Lower leg skin (tissue), 4 donors: ENCODE measurements around the gene RIC3. TPM values are rescaled to one million over a fixed set of nuclear protein-coding genes. Genes with fewer than 3 reads are reported as not detected.

Source experiments
- DNase-seq, 2 donors: peaks; one replicate each; pipeline ENCODE4 v3.0.0-alpha.2; 2019; ENCODE audit warnings: low spot score in 2 of 2
- H3K4me3 ChIP-seq: fragments of 200-600 bp; sonication (generic); 2 replicates; pipeline ENCODE4 v1.5.1; 2017; ENCODE audit warnings: mild to moderate bottlenecking, low read depth; ENCODE audit not compliant: poor library complexity, severe bottlenecking
- POLR2A ChIP-seq, 2 donors: fragments of 450-650 bp; IDR thresholded peaks; one replicate each; pipeline ENCODE4 v1.6.1; 2016 to 2017; ENCODE audit warnings: antibody characterized with exemption in 2 of 2, mild to moderate bottlenecking in 1 of 2, moderate library complexity in 1 of 2
- WGBS, 2 donors: methylation state at CpG; one replicate each; pipeline ENCODE4 v1.1.5; 2018; 5-methylcytosine and 5-hydroxymethylcytosine counted together
- intact Hi-C: fragments of 100-400 bp; cut with DNase I; formaldehyde crosslinking; loops from one replicate; pipeline ENCODE4 v1.15.0; 2023; ENCODE audit warnings: low total_unique reads
- total RNA-seq, 4 donors: library from RNA; depleted of rRNA; stranded (reverse); fragments of >200 nt; gene quantifications; one replicate each; pipeline ENCODE4 v1.1.0, GENCODE V29; 2016
- TF ChIP-seq, protein P1 (sequence below), 3 donors: fragments of 450-650 bp; IDR thresholded peaks; one replicate each; pipeline ENCODE4 v1.5.1; 2016; ENCODE audit warnings: antibody characterized with exemption in 3 of 3, mild to moderate bottlenecking in 3 of 3, moderate library complexity in 2 of 3

Gene RIC3
- total RNA-seq, 4 donors from 2014 or later = 13.7 to 39.3 (median 18.3) TPM

DNA sequence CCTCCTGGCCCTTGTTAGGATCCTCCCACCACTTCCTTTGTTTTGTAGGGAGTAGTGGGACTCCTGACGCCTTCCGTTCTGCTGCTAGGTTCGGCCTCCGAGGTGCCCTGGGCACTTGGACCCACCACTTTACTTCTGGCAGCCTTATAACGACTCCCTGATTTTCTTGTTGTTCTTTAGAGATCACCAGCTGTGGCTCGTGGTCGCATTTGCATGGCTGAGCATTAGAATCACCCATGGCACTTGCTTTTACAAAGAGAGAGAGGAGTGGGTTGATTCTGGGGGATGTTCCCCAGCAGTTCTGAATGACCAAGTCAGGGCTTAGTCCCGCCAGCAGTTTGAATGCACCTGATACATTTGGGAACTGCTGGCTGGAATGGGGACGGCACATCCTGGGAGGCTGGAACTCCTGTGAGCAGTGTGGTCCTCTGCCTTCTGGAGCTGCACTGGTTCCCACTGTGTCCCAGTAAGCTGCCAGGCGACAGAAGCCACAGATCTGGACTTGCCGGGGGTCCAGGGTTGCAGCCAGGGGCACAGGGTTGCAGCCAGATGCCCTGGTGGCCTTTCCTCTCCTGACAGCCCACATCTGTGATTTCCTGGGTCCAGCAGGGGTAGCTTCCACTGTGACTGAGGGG, 83.7 kb downstream of the RIC3 start:
- H3K4me3 ChIP-seq = no peak overlapping the region
- intact Hi-C loops = no loop called here
- DNase-seq = no peak
- 80% methylated on average over 11 of the region's 11 CpGs for WGBS, 2 donors
- TF ChIP-seq, protein P1, sequence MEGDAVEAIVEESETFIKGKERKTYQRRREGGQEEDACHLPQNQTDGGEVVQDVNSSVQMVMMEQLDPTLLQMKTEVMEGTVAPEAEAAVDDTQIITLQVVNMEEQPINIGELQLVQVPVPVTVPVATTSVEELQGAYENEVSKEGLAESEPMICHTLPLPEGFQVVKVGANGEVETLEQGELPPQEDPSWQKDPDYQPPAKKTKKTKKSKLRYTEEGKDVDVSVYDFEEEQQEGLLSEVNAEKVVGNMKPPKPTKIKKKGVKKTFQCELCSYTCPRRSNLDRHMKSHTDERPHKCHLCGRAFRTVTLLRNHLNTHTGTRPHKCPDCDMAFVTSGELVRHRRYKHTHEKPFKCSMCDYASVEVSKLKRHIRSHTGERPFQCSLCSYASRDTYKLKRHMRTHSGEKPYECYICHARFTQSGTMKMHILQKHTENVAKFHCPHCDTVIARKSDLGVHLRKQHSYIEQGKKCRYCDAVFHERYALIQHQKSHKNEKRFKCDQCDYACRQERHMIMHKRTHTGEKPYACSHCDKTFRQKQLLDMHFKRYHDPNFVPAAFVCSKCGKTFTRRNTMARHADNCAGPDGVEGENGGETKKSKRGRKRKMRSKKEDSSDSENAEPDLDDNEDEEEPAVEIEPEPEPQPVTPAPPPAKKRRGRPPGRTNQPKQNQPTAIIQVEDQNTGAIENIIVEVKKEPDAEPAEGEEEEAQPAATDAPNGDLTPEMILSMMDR (IDR thresholded peaks at IDR 0.05) = no peak
- TF ChIP-seq POLR2A (IDR thresholded peaks at IDR 0.05) = no peak

DNA sequence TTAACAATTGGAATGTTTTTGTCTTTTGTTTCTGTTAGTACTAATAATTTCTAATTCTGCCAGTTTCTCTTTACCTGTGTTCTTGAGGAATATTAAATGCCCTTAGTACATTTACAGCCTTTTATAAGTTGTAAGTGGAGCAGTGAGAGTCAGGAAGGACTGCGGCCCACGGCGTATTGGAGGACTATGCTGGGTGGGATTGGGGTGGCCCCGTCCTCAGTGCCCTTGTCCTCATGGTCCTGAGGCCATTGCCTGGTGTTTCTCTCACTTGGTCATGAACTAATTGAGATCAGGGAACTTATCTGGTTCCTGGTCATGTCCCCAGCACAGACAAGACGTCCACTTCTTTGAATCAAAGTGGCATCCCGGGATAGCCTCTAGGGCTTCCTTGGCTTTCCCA, 84.5 kb downstream of the RIC3 start:
- intact Hi-C loops = no loop called here
- TF ChIP-seq, protein P1 (IDR thresholded peaks at IDR 0.05) = no peak
- no peak for TF ChIP-seq POLR2A (IDR thresholded peaks at IDR 0.05)
- DNase-seq = no peak
- WGBS, 2 donors = 90 to 92% methylated on average over 6 of the region's 6 CpGs
- no peak overlapping the region for H3K4me3 ChIP-seq

DNA sequence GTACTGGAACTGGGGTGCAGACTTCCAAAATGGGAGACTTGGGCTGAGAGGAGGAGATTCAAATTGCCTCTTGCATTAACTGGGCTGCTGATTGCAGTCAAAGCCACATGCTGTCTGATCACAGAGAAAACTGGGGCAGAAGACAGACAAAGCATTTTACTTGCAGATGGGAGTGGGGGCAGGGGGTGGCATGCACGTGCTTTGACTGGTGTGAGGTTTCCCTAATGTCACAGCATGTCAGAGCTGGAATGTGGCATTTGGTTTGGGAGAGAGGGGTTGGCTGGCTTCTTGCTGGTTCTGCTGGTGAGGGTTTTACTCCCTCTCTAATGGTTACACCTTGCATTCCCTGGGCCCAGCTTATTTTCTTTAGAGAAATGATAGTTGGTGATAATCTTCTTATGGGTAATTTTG, 84.9 kb downstream of the RIC3 start:
- H3K4me3 ChIP-seq = no peak overlapping the region
- intact Hi-C loops = no loop called here
- no peak for DNase-seq
- 33 to 36% methylated on average over 1 of the region's 1 CpG for WGBS, 2 donors
- TF ChIP-seq POLR2A (IDR thresholded peaks at IDR 0.05) = no peak
- TF ChIP-seq, protein P1 (IDR thresholded peaks at IDR 0.05) = no peak

DNA sequence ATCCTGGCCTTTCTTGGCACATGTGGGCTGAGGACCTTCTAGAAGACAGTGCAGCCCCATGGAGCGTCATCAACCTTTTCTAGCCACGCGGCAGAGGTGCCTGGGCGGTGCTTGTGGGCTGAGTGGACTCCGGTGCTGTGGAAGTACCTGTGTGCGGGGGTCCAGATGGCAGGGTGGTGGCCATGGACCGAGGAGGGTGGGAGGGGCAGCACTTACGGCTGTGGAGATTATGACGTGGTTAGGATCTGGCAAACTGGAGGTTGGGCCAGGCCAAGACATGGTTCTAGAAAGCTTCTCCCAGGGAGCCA, 85.8 kb downstream of the RIC3 start:
- 71 to 72% methylated on average over 9 of the region's 9 CpGs for WGBS, 2 donors
- TF ChIP-seq, protein P1 (IDR thresholded peaks at IDR 0.05) = no peak
- TF ChIP-seq POLR2A (IDR thresholded peaks at IDR 0.05) = no peak
- intact Hi-C loops = no loop called here
- no peak overlapping the region for H3K4me3 ChIP-seq
- DNase-seq = no peak

DNA sequence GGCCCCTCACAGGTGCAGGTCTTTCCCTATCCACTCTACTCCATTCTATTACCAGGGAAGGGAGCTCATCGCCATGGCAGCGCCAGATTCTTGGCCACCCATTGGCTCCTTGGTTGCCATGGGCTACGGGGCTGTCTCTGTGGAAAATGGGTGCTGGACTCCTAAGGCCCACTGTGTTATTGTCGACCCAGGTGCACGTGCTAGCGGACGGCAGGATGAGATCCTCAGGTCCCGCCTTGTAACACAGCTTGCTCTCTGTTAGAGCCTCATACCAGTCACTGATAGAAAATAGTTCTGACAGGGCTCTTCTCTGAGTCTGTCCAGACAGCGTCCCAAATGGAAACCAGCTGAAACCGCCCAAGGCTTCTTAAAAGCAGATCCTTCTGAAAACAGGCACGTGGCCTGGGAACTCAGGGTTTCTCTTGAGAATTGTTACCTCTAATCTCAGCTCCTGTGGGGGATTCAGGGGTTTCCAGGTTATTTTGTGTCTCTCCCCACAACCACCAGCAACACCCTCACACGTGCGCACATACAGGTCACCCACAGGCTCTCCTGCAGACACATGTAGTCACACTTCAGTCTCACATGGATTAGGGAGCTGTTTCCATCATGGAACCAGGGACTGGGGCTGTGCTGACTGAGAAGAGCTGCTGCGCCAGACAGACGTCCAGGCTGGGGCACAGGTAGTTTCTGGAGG, 86.3 kb downstream of the RIC3 start:
- TF ChIP-seq, protein P1 (IDR thresholded peaks at IDR 0.05) = no peak
- TF ChIP-seq POLR2A (IDR thresholded peaks at IDR 0.05) = no peak
- no peak for DNase-seq
- H3K4me3 ChIP-seq = no peak overlapping the region

More for the DNA sequence above, 86.3 kb downstream of the RIC3 start:
- WGBS, 2 donors = 66 to 74% methylated on average over 10 to 13 of the region's 15 CpGs
- intact Hi-C loops = no loop called here
